Renal pelvis (tissue), 4 donors: ENCODE measurements around the gene MTOR. TPM values are rescaled to one million over a fixed set of nuclear protein-coding genes. Genes with fewer than 3 reads are reported as not detected.

Experiments used
- DNase-seq: peaks from one replicate; pipeline ENCODE4 v3.0.0-alpha.2; 2013
- polyA plus RNA-seq, 3 donors: library from polyadenylated mRNA; unstranded; fragments of 120-200 nt; gene quantifications; one replicate each; pipeline ENCODE4 v1.2.1, GENCODE V29; 2013; ENCODE audit not compliant: insufficient read length in 3 of 3

The MTOR gene
- polyA plus RNA-seq, 3 donors, result 40.8 to 47.4 (median 47.4) TPM

DNA sequence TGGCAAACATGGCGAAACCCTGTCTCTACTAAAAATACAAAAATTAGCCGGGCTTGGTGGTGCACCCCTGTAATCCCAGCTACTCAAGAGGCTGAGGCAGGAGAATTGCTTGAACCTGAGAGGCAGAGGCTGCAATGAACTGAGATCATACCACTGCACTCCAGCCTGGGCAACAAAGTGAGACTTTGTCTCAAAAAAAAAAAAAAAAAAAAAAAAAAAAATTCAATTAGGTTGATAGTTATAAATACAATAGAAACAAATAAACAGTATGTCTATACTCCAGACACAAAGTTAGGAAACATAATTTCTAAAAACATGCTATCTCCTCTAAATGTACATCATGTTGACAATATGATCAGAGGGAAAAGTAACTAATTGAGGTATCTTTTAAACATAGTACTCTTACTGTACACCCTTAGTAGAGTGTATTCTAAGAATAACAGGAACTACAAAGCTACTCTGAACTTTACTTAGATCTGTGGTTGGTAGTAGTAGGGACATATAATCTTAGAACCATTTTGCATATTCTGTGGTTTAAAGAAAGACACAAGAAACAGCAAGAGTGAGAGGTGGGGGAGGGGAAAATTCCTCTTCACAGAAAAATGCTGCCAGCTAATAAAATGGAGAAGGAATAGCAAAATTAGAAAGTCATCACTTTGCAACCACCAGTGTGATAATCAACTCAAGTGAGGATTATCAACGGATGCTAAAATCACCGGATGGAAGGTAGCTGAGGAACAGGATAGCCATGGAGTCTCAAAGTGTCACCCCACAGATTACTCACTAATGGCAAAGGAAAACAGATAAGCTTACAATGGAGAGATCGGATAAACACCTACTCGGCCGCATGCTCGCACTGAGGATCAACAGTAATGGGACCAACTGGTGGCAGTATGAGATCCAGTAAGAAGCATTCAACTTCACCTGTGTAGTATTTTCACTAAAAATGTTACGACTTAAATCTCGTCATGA is 35.0 kb downstream of the MTOR start:
- no peak for DNase-seq

DNA sequence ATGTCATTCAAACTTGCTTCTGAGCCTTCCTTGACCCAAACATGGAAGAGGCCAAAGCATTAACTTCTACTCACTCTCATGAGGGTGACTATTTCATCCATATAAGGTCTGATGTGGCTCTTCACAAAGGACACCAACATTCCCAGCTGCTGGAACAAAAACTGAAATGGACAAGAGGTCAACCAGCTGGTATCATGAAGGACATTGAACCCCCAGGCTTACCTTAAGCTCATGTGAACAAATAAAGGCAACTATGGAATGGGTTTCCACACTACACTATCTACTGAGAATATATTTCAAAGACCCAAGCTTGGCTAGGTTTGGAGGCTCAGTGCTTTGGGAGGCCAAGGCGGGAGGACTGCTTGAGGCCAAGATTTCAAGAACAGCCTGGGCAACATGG is 46.3 kb downstream of the MTOR start:
- DNase-seq, result no peak

DNA sequence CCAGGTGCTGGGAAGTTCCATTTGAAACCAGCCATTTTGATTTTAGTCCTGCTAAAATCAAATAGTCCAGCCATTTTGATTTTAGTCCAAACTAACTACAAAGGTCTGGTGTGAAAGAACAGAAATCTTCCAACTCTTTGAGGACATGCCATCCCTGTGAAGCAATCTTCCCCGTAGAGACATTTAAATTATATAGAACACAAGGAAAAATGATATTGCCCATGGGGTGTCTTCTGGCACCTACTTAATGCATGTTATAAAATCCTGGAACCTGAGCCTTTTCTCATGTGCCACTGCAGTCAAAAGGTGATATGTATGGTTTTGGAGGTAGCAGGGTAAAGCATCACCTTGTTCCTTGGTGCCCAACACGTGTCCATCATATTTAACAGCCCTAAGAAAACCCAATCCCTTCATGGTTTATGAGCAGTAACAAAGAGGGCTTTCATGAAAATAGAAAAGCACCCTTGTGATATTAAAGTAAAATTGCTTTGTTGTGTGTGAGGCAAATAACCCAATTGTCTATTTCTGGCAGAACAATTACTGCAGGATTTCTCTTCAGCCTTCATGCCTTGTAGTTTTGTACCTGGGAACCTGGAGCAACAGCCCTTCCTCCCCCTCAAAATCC is 46.9 kb downstream of the MTOR start:
- DNase-seq, result no peak

DNA sequence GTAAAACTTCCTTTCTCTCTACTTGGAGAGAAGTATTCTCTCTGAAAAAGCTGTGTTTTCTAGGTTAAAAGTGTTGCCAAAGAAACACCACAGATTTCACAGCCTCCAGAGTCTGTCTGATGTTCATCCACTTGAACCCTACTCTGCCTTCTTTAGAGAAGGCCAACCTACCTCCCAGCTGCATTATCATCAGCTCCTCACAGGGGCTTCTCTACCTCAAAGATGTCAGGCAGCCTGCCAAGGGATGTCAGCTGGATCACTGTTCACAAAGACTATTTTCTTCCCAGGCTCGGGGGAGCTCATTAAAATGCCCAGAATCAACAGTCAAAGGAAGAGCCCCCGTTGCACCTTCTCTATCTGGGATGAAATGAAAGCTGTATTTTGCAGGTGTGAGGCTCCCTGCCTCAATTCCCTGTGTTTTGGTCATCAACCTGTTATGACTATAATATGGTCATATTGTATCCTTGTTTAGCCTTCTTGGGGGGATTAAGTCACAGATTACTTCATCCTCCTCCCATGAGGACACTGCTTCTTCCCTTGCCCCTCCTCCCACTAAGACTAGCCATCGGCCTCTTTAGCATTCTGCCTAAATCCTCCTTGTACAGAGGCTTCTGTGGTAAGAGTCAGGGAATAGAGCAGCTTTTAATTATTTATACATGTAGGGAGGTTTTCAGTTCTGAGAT is 47.5 kb downstream of the MTOR start:
- DNase-seq, result no peak

DNA sequence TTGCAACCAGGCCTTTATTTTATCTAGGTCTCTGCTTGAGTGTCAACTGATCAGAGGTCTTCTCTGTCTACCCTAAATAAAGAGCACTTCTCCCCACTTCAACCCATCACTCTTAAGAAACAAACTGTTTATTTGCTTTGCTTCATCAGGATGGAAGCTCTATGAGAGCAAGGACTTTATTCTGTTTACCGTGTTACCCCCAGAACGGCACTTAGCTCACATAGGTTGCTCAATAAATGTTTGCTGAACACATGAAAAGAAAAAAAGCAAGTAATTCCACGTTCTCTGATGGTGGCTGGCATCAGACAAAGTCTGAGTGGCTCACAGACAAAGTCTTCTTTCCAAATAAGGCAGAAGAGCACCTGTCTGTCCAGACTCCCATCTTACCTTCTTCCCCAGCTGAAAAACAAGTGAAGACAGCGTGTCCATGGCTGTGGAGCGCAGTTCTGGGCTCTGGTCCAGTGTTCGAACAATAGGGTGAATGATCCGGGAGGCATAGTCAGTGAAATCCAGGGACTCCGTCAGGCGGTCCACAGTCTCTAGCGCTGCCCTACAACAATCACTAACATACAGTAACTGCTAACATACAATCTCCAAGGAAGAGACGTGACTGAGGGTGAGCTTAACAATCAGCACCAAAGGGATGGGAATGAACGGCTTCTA is 50.3 kb downstream of the MTOR start:
- no peak for DNase-seq

DNA sequence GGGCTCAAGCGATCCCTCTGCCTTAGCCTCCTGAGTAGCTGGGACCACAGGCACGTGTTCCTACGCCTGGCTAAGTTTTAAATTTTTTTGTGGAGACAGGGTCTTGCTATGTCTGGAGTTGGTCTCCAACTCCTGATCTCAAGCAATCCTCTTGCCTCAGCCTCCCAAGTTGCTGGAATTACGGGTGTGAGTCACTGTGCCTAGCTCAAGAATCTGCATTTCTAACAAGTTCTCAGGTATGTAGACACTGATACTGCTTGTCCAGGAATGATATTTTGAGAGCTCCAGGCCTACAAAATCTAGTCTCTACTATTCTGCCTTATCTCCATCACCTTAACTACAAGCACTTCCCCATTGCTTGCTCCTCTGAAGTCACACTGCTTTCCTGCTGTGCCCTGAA is 50.9 kb downstream of the MTOR start:
- DNase-seq, result no peak

DNA sequence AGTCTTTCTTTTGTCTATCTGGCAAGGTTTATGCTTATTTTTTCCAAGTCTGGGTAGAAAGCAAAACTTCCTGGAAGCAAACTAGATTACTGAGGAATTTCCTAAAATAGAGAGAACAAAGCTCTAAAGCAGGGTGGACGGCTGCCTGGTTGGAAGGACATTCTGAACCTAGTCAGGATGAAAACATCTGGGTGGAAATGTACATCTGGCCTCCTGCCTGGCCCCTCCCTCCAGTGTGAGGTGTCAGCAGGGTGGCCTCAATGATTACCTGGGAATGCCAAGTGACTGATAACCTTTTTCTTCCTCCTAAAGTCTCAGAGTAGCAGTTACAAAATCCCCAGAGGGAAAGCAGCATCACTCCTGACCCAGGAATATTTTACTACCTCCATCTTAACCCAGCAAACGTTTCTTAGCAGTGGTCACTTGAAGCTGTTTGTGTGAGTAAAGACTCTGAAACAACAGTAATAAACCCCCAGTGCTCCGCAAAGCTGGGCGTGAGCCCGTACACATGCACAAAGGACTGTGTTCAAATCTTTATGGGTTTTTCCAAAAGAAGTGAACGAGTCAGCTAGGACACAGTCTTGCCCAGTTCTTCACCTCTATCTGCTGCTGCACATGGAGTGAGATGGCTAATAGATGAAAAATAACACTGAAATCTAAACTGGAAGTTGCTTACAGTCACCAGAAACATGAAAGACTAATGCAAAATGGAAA is 54.3 kb downstream of the MTOR start:
- DNase-seq, result no peak

DNA sequence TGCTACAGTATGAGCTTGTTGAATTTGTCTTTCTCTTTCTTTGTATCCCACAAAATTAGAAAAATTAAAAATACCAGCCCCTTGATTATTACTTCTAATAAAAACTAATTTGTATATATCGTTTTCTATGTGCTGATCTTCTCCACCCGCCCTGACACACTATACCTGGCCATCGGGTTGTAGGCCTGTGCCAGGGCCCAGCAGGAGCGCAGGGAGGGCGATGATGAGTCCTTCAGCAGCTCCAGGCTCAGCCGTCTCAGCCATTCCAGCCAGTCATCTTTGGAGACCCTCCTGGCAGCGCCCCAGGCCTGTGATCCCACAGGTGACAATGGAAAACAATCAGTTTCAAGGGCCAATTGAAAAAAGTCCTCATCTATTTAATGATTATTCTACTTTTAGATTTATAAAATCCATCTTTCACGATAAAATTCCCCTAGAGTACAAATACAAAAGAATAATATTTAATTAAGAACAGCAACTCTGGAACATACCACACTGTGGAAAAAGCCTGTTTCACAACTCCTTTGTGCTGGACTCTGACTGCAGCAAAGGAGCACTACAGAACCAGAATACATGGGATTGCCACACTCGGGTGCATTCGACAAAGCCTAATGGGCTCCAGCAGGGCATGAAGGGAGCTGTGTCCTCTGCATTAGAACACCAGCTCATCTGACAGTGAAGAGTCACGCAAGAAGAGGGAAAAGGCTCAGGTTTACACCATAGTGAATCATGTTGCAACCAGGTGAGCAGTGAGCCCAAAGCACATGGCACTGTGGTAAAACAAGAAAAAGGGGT is 57.8 kb downstream of the MTOR start:
- no peak for DNase-seq

DNA sequence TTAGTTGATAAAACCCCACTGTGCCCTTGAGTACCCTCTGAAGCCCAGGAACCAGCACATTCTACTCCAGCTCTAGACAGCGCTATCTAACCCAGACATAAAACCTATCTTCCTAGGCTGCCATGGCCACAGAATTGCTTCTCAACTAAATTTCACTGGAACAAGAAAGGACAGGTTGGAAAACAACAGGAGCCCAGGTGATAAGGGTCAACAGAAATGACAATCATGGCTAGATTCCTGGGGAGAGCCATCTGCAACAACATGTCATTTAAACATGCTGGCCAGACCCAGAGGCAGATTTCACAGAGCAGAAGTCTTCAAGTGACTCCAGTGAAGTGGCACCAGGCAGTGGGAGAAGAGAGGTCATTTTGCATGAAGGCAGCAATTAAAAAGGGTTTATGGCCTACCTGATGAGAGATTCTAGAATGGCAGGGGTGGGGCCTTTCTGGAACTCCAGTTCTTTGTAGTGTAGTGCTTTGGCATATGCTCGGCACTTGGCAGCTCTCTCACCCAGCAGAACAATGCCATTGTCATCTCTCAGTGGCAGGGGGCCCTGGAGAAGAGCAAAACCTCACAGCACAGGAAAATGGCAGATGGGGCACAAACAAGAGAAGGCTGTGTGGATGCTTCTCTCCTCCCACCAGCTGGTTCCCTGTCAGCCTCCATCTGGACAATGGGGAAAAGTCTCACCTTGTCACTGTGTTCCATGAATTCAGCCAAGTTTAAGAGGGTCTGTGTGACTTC is 63.3 kb downstream of the MTOR start:
- DNase-seq, result no peak

DNA sequence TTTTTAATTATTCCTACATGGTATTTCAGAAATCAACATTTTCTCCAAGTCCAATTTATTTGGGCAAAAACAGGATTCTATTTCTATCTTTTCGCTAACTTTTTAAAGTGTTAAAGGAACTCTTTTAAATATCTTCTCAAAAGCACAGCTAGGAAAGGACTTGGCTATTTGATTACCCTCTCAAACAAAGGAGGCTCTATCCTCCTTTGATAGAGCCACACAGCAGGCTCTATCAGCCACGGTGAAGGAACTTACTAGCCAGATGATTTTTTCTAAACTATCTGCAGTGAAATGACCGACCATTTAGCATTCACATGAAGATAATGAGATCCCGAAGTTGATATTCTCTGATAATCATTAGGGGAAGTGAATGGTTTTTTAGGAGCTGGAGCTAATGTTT is 64.1 kb downstream of the MTOR start:
- no peak for DNase-seq

DNA sequence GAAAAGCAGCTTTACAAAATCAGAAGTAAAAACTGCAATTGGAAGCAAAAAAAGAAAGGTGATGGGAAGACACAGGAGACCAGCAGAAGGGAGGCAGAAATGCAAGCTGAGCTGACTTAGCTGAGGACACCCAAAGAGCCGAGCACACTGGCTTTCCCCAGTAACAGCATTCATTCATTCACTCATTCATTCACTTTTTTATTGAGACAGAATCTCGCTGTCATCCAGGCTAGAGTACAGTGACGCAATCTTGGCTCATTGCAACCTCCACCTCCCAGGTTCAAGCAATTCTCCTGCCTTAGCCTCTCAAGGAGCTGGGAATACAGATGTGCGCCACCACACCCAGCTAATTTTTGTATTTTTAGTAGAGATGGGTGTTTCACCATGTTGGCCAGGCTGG is 65.0 kb downstream of the MTOR start:
- no peak for DNase-seq

DNA sequence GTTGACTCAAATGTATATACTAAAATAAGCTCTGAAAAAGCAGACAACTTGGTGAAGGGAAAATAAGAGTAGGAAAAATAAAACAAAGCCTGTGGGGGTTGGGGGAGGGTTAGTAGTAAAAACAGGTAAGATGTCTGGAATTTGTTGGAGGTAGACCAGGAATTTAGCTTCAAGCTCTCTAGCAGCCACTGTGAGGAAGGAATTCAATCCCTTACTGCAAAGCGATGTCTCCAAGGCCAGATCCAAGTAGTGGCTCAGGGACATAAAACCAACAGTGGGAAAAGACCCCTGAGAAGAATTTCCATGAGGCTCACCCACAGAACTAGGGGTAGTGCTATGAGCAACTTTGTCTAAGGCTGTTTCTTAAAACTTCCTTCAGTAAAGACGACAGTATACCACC is 65.4 kb downstream of the MTOR start:
- DNase-seq, result no peak

DNA sequence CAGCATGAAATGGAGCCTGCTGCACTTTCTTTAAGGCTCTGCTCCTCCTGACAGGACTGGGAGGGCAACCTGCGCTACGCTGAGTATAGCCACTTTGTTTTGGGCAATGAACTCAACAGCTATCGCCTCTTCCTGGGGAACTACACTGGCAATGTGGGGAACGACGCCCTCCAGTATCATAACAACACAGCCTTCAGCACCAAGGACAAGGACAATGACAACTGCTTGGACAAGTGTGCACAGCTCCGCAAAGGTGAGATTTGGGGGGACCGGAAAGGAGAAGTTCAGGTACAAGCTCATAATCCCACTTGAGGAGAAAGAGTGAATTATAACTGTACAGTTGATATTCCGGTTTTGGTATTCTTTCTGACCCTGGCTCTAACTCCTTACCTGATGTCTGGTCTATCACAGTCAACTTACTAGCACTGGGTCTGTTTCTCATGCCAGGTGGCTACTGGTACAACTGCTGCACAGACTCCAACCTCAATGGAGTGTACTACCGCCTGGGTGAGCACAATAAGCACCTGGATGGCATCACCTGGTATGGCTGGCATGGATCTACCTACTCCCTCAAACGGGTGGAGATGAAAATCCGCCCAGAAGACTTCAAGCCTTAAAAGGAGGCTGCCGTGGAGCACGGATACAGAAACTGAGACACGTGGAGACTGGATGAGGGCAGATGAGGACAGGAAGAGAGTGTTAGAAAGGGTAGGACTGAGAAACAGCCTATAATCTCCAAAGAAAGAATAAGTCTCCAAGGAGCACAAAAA is 67.8 kb downstream of the MTOR start:
- DNase-seq, result no peak

DNA sequence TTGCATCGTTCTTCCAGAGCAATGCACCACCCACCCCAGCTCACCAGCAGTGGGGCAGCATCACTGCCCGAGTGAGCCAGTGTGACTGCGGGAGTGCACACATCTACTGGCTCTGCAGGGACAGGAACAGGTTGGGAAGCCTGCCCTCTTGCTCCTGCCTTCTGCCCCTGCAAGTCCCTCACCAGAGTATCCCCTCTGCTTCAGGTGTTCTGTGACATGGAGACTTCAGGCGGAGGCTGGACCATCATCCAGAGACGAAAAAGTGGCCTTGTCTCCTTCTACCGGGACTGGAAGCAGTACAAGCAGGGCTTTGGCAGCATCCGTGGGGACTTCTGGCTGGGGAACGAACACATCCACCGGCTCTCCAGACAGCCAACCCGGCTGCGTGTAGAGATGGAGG is 69.0 kb downstream of the MTOR start:
- DNase-seq, result no peak

DNA sequence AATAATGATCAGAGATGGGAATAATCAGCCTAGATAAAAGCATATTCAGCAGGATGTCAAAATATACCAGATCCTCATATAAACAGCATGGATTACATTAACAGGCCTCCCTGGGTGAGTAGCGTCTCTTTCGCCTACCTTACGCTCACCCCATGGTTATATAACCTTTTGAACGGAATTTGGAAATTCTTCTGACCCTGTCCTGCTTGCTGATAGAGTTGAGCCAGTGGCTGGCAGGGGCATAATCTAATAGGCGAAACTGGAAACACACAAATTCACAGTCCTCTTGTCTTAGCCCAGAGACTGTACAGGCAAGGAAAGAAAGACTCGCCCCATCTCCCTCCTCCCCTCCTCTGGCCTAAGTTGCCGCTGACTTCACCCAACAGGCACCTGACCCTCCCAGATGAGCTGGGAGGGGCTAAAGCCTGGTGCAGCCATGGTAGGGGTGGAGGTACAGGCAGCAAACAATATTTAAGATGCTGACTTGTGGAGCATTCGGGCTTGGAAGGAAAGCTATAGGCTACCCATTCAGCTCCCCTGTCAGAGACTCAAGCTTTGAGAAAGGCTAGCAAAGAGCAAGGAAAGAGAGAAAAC is 73.4 kb downstream of the MTOR start, which contains the start of gene ANGPTL7:
Gene ANGPTL7 (plus strand): TSS at position 498 of the 594 bp plus-strand sequence. CDS start 225 bp downstream, outside the sequence.
- no peak for DNase-seq

DNA sequence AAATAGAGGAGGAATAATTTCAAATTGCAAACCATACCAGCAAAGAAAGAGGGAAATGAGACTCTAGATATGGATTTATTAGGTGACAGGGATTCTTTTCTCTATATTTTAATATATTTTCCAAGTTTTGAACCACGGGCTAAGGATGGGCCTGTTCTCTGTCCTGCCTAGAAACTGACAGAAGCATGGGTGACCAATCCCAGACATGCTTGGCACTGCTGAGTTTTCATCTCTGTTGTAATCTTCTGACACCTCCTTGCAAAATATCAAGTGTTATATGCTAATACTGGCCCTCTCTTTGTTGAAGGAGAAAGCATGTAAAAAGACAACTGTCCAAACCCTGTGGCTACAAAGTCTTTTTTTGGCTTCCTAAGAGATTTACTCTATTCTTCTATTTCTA is 74.0 kb downstream of the MTOR start:
- no peak for DNase-seq

DNA sequence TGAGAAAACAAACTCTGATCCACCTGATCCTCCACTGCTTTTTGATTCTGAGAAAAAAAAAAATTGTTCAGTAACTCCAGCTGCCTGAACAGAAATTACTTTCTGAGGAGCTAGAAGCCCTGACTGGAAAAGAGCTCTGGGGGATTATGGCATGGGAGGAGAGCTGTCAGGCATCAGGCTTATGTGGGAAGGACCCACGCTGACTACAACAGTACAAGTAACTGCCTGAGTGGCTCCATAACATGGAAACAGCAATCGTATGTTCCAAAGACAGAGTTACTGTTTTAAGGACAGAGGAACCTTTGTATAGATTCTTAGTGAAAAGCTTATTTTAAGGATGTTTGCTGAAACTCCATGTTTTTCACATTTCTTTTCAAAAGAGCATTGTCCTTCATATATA is 74.4 kb downstream of the MTOR start:
- no peak for DNase-seq

DNA sequence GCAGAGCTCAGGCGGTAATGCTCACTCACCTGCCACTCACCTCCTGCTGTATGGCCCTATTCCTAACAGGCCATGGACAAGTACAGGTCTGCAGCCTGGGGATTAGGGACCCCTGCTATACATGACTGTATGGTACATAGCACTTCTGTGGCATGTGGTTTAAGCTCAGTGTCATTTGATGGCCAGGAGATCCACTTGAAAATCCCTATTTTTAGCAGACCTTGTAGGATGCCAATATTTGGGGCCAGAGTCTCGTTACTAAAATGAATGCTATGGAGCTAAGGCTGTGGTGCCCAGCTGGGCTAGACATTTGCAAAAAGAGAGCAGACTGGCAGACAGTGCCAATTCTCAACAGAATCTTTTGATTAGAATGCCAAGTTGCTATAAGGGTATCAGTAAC is 74.9 kb downstream of the MTOR start:
- no peak for DNase-seq

DNA sequence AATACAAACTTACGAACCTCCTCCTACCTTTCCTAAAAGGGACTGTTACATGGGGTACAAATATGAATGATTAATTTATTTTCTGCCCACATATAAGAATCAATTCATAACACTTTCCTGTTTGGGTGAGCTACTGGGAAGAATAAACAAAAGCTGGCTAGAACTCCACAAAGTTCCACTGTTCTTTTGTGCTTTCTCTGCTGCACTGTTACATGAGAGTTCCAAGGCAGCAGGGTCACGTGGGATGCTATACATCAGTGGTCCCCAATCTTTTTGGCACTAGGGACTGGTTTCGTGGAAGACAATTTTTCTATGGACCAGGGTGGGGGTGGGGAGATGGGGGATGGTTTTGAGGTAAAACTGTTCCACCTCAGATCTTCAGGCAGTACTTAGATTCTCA is 75.4 kb downstream of the MTOR start:
- no peak for DNase-seq
